Measurements from ENCODE around the gene GALK2. TPM values are rescaled to one million over a fixed set of nuclear protein-coding genes. Genes with fewer than 3 reads are reported as not detected.

Gene GALK2
- total and polyA plus RNA-seq, 2 experiments from 2014 or later, result 11.5 to 23.0 TPM

DNA sequence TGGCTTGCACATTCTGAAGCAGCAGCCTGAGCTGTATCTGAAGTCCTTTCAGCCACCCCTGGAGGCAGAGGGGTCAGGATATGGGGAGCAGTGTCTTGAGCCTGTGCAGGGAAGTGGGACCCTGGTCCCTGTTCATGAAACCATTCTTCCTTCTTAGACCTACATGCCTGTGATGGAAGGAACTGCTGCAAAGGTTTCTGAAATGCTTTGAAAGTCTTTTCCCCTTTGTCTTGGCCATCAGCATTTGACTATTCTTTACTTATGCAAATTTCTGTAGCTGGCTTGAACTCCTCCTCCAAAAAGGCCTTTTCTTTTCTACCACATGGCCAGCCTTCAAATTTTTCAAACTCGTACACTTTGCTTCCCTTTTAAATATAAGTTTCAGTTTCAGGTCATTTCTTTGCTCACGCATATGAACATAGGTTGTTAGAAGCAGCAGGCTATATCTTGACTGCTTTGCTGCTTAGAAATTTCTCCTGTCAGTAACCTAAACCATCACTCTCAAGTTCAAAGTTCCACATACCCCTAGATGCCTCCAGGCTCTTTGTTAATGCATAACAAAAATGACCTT, 62.3 kb downstream of the GALK2 start:
- peaks cover 18% of the 10 kb centered on the region for H3K4me1 Mint-ChIP-seq
- Histone ChIP-seq H3K36me3 (ENCODE audit: insufficient read depth) (no peaks in the 10 kb centered on the region), H2AFZ (no peak overlapping the region), H3K4me2 (peak overlapping the region; percentile 66; the same call in 1 of the 2 replicates), H3K9me2 (ENCODE audit: insufficient read depth) (0 out of 2 replicates have a peak, but pooled peaks cover 4% of the 10 kb centered on the region), H3K27me3 (ENCODE audit: insufficient read depth) (no peaks in the 10 kb centered on the region), H3F3A (replicated peaks; ENCODE audit: low read depth) (no peaks in the 10 kb centered on the region), H4K20me1 (replicated peaks; ENCODE audit: insufficient read depth) (no peaks in the 10 kb centered on the region), H3K4me3 (no peak overlapping the region), H3K27ac (ENCODE audit: low read depth) (no peak overlapping the region), H3K4me1 (ENCODE audit: insufficient read depth) (peaks cover 8% of the 10 kb centered on the region), H3K79me2 (replicated peaks; ENCODE audit: insufficient read depth) (0 out of 2 replicates have a peak, but pooled peaks cover 6% of the 10 kb centered on the region)
- no peak overlapping the region for H3K4me3 Mint-ChIP-seq
- H3K27me3 Mint-ChIP-seq (ENCODE audit: insufficient read depth, low read depth, poor library complexity), result peaks cover 7% of the 10 kb centered on the region
- no peak overlapping the region for H3K27ac Mint-ChIP-seq
- DNase-seq (ENCODE audit: low spot score) (peak; percentile 32), ATAC-seq (peak; percentile 56)
- H3K36me3 Mint-ChIP-seq (ENCODE audit: low read depth), result peaks cover 45% of the 10 kb centered on the region
- peaks cover 26% of the 10 kb centered on the region for H3K9me3 Mint-ChIP-seq
- TF ChIP-seq NANOG (IDR thresholded peaks at IDR 0.05; ENCODE audit: borderline replicate concordance) (0 out of 2 replicates have a peak, but pooled peaks have one; percentile 7), ZNF331 (CRISPR knock-in tag; IDR thresholded peaks at IDR 0.05; ENCODE audit: low read depth) (no peak), STAT1 (IDR thresholded peaks at IDR 0.05; ENCODE audit: unreplicated experiment) (no peak), ZNF114 (CRISPR knock-in tag; IDR thresholded peaks at IDR 0.05) (no peak), EZH2phosphoT487 (IDR thresholded peaks at IDR 0.05; ENCODE audit: unreplicated experiment) (no peak)

DNA sequence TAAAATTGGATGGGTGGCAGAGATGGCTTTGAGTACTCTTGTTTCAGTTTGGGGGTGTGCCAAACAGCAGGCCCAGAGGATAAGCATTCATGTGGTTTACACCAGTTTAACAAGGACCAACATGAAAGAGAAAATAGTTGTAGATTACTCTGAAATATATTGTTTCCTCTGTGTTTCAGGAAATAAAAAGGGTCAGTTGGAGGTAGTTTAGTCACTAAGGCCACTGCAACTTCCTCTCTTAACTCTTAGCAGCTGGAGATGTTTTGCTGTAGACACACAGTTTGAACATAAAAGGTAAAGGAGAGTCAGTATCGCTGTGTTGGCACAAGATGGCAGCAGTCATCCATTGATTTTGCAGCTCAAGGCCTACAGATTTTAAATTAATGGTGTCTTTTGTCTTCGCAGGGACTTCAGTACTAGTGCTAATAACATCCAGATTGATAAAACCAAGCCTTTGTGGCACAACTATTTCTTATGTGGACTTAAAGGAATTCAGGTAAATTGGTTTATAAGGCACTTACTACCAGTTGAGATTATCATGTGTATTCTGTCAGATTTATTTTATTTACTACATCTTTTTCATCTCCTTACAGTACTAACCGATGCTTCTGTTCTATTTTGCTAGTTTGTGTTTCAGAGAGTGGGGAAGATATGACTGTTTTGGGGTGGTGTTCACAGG, 65.5 kb downstream of the GALK2 start:
- peak; percentile 93 for ATAC-seq
- H3K4me2 ChIP-seq, result no peak overlapping the region
- no peaks in the 10 kb centered on the region for H3K36me3 ChIP-seq (ENCODE audit: insufficient read depth)
- H3K36me3 Mint-ChIP-seq (ENCODE audit: low read depth), result peaks cover 35% of the 10 kb centered on the region
- no peaks in the 10 kb centered on the region for H3K79me2 ChIP-seq (replicated peaks; ENCODE audit: insufficient read depth)
- peak overlapping the region; percentile 78 for H3K27ac Mint-ChIP-seq
- H3K4me1 Mint-ChIP-seq, result peaks cover 28% of the 10 kb centered on the region
- H3K27ac ChIP-seq (ENCODE audit: low read depth), result no peak overlapping the region
- peaks cover 1% of the 10 kb centered on the region for H3K27me3 Mint-ChIP-seq (ENCODE audit: insufficient read depth, low read depth, poor library complexity)
- H3K4me1 ChIP-seq (ENCODE audit: insufficient read depth), result peaks cover 16% of the 10 kb centered on the region
- H3K4me3 Mint-ChIP-seq, result no peak overlapping the region
- no peaks in the 10 kb centered on the region for H3K27me3 ChIP-seq (ENCODE audit: insufficient read depth)
- no peak overlapping the region for H3K4me3 ChIP-seq
- DNase-seq (ENCODE audit: low spot score), result peak; percentile 83
- no peaks in the 10 kb centered on the region for H3K9me2 ChIP-seq (ENCODE audit: insufficient read depth)
- TF ChIP-seq, protein P1, sequence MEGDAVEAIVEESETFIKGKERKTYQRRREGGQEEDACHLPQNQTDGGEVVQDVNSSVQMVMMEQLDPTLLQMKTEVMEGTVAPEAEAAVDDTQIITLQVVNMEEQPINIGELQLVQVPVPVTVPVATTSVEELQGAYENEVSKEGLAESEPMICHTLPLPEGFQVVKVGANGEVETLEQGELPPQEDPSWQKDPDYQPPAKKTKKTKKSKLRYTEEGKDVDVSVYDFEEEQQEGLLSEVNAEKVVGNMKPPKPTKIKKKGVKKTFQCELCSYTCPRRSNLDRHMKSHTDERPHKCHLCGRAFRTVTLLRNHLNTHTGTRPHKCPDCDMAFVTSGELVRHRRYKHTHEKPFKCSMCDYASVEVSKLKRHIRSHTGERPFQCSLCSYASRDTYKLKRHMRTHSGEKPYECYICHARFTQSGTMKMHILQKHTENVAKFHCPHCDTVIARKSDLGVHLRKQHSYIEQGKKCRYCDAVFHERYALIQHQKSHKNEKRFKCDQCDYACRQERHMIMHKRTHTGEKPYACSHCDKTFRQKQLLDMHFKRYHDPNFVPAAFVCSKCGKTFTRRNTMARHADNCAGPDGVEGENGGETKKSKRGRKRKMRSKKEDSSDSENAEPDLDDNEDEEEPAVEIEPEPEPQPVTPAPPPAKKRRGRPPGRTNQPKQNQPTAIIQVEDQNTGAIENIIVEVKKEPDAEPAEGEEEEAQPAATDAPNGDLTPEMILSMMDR (conservative IDR thresholded peaks at IDR 0.05; ENCODE audit: low read depth in 2 of 2), result peak; percentile 89 to 92
- no peak for TF ChIP-seq STAT1 (IDR thresholded peaks at IDR 0.05; ENCODE audit: unreplicated experiment)
- no peaks in the 10 kb centered on the region for H4K20me1 ChIP-seq (replicated peaks; ENCODE audit: insufficient read depth)
- peaks cover 19% of the 10 kb centered on the region for H3K9me3 Mint-ChIP-seq
- no peaks in the 10 kb centered on the region for H3F3A ChIP-seq (replicated peaks; ENCODE audit: low read depth)
- no peak overlapping the region for H2AFZ ChIP-seq

DNA sequence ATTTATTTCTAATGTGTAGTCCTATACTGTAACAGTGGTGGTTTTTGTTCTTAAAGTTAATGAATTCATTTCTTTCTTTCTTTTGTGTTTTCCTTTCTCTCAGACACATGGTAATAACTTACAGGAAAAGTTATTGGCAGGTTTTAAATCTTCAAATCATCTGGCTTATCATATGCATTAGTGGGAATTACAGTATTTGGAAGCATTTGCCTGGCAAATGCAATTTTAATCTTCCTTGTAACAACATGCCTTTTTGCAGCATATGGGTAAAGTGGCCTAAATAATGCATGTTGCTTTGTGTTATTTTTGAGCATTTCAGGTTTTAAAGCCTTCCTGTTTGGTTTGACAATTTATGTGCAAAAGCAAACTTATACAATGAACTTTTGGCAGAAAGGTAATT, 66.8 kb downstream of the GALK2 start:
- H3K27me3 Mint-ChIP-seq (ENCODE audit: insufficient read depth, low read depth, poor library complexity), result peaks cover 1% of the 10 kb centered on the region
- no peak overlapping the region for H3K4me2 ChIP-seq
- no peak overlapping the region for H3K4me3 Mint-ChIP-seq
- H3K4me1 ChIP-seq (ENCODE audit: insufficient read depth), result peaks cover 16% of the 10 kb centered on the region
- H3K79me2 ChIP-seq (replicated peaks; ENCODE audit: insufficient read depth), result no peaks in the 10 kb centered on the region
- DNase-seq (ENCODE audit: low spot score) (no peak), ATAC-seq (no peak)
- no peaks in the 10 kb centered on the region for H3K27me3 ChIP-seq (ENCODE audit: insufficient read depth)
- H3K27ac ChIP-seq (ENCODE audit: low read depth), result no peak overlapping the region
- H3K4me3 ChIP-seq, result no peak overlapping the region
- H2AFZ ChIP-seq, result no peak overlapping the region
- no peaks in the 10 kb centered on the region for H4K20me1 ChIP-seq (replicated peaks; ENCODE audit: insufficient read depth)
- H3K4me1 Mint-ChIP-seq, result peaks cover 27% of the 10 kb centered on the region
- no peaks in the 10 kb centered on the region for H3K9me2 ChIP-seq (ENCODE audit: insufficient read depth)
- peaks cover 16% of the 10 kb centered on the region for H3K9me3 Mint-ChIP-seq
- no peaks in the 10 kb centered on the region for H3K36me3 ChIP-seq (ENCODE audit: insufficient read depth)
- H3K36me3 Mint-ChIP-seq (ENCODE audit: low read depth), result peaks cover 25% of the 10 kb centered on the region
- H3K27ac Mint-ChIP-seq, result no peak overlapping the region
- H3F3A ChIP-seq (replicated peaks; ENCODE audit: low read depth), result no peaks in the 10 kb centered on the region
- TF ChIP-seq, protein P2, sequence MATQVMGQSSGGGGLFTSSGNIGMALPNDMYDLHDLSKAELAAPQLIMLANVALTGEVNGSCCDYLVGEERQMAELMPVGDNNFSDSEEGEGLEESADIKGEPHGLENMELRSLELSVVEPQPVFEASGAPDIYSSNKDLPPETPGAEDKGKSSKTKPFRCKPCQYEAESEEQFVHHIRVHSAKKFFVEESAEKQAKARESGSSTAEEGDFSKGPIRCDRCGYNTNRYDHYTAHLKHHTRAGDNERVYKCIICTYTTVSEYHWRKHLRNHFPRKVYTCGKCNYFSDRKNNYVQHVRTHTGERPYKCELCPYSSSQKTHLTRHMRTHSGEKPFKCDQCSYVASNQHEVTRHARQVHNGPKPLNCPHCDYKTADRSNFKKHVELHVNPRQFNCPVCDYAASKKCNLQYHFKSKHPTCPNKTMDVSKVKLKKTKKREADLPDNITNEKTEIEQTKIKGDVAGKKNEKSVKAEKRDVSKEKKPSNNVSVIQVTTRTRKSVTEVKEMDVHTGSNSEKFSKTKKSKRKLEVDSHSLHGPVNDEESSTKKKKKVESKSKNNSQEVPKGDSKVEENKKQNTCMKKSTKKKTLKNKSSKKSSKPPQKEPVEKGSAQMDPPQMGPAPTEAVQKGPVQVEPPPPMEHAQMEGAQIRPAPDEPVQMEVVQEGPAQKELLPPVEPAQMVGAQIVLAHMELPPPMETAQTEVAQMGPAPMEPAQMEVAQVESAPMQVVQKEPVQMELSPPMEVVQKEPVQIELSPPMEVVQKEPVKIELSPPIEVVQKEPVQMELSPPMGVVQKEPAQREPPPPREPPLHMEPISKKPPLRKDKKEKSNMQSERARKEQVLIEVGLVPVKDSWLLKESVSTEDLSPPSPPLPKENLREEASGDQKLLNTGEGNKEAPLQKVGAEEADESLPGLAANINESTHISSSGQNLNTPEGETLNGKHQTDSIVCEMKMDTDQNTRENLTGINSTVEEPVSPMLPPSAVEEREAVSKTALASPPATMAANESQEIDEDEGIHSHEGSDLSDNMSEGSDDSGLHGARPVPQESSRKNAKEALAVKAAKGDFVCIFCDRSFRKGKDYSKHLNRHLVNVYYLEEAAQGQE (IDR thresholded peaks at IDR 0.05; ENCODE audit: unreplicated experiment), result no peak
- TF ChIP-seq ZNF331 (CRISPR knock-in tag; IDR thresholded peaks at IDR 0.05; ENCODE audit: low read depth) (no peak), NANOG (IDR thresholded peaks at IDR 0.05; ENCODE audit: borderline replicate concordance) (no peak), ZNF114 (CRISPR knock-in tag; IDR thresholded peaks at IDR 0.05) (no peak), CREB1 (CRISPR knock-in tag; IDR thresholded peaks at IDR 0.05; ENCODE audit: low read depth) (no peak), EZH2phosphoT487 (IDR thresholded peaks at IDR 0.05; ENCODE audit: unreplicated experiment) (no peak)
- TF ChIP-seq, protein P1 (conservative IDR thresholded peaks at IDR 0.05; ENCODE audit: low read depth in 2 of 2), result no peak
